ENCODE results near the gene WASF2.

GRCh38 chr1:27391511-27392095 lies 98.4 kb downstream of the WASF2 start:
- TF ChIP-seq, protein P1, sequence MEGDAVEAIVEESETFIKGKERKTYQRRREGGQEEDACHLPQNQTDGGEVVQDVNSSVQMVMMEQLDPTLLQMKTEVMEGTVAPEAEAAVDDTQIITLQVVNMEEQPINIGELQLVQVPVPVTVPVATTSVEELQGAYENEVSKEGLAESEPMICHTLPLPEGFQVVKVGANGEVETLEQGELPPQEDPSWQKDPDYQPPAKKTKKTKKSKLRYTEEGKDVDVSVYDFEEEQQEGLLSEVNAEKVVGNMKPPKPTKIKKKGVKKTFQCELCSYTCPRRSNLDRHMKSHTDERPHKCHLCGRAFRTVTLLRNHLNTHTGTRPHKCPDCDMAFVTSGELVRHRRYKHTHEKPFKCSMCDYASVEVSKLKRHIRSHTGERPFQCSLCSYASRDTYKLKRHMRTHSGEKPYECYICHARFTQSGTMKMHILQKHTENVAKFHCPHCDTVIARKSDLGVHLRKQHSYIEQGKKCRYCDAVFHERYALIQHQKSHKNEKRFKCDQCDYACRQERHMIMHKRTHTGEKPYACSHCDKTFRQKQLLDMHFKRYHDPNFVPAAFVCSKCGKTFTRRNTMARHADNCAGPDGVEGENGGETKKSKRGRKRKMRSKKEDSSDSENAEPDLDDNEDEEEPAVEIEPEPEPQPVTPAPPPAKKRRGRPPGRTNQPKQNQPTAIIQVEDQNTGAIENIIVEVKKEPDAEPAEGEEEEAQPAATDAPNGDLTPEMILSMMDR (conservative IDR thresholded peaks at IDR 0.05; ENCODE audit: low read depth, low read length): no peak
- TF ChIP-seq EZH2phosphoT487 (IDR thresholded peaks at IDR 0.05; ENCODE audit: borderline replicate concordance, low read length): no peak
- no peak for TF ChIP-seq EZH2 (IDR thresholded peaks at IDR 0.05; ENCODE audit: low read length, unreplicated experiment)

All from PC-3 (cell line).